Stimulated activated CD4-positive, alpha-beta T cell treated with anti-CD3 and anti-CD28 coated beads, Interleukin-4, amount 100 ng/mL, for 1 hour (primary cell): ENCODE results near the gene EGF.

Experiments
- DNase-seq: peaks from one replicate; pipeline ENCODE4 v3.0.0-alpha.2; 2020

The EGF gene

GRCh38 chr4:109966891-109967481, 54.3 kb downstream of the EGF start:
- no peak for DNase-seq

GRCh38 chr4:109967798-109968520, 55.3 kb downstream of the EGF start:
- DNase-seq: no peak

- DNase-seq: no peak
These were observed 56.4 kb downstream of the EGF start for GRCh38 chr4:109969087-109969486.

- no peak for DNase-seq
These were observed 57.2 kb downstream of the EGF start for GRCh38 chr4:109969919-109970318.

GRCh38 chr4:109972786-109973528, 60.3 kb downstream of the EGF start:
- DNase-seq: no peak

GRCh38 chr4:109973529-109973905, 60.8 kb downstream of the EGF start:
- no peak for DNase-seq

DNA sequence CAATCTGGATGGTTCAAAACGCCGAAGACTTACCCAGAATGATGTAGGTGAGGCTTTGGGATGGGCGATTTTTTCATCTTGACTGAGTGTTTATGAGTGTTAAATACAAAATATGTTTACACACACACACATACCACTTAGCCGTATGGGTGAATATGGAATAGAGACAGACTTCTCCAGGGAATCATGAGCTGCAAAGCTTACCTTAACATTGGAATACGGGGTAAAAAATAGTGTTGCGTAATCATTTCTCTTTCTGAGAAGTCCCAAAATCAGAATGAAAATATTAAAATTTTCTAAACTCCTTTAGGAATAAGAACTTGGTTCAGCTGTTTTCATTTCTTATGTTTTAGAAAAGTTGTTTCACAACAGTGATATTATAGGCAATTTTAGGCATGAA, 63.5 kb downstream of the EGF start:
- DNase-seq: no peak

DNA sequence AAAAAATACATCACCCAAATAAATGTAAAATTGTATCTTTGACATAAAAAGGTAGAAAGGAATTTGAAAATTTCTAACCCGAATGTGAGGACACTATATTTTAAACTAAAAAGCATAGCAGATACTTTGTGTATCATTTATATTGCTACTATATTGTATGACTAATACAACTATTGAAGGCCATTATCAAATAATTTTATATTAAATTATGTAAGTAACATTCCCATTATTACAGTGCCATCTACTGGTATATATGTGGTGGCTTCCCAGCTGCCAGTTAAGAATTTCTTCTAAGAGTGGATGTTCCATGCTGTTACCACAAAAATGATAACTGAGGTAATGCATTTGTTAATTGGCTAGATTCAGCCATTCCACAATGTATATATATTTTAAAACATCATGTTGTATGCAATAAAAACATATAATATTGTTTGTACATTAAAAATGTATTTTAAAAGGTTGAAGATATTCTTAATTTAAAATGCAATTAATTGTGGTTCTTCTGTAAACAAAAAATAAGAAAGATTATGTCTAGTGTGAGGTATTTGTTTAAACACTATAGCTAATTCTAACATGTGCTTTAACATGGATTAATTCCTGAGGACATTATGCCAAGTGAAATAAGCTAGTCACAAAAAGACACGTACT, 65.3 kb downstream of the EGF start:
- DNase-seq: no peak

- DNase-seq: no peak
These were observed 66.2 kb downstream of the EGF start for GRCh38 chr4:109978704-109979454.

DNA sequence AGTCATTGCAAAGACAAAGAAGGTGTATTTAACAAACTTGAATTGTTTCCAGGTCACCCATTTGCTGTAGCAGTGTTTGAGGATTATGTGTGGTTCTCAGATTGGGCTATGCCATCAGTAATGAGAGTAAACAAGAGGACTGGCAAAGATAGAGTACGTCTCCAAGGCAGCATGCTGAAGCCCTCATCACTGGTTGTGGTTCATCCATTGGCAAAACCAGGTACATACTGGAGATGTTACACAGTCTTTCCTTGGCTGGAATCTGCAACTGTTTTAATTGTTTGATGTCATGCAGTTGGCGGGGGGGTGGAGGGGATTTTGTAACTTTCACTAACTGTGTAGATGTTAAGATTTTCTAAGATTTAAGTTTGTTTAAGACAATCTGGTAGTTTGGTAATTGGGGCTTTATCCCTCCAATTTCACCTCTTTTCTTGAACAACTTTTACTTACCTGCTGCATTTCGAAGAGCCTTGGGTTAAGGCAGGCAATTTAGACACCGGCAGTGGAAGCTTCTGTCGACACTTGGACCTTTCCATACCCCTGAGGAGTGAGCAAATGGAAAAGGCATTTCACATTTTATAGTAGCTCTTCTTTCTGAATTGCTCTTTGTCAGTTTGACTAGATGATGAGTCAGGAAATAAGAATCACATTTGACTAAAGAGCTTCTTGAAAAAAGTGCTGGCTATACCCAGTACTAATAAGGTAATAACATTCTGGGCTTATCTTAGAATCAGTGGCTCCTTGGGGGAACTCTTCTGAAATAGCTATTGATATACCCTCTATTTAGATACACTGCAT, 67.4 kb downstream of the EGF start:
- DNase-seq: no peak

- DNase-seq: no peak
These were observed 69.3 kb downstream of the EGF start for GRCh38 chr4:109981936-109982335.

DNA sequence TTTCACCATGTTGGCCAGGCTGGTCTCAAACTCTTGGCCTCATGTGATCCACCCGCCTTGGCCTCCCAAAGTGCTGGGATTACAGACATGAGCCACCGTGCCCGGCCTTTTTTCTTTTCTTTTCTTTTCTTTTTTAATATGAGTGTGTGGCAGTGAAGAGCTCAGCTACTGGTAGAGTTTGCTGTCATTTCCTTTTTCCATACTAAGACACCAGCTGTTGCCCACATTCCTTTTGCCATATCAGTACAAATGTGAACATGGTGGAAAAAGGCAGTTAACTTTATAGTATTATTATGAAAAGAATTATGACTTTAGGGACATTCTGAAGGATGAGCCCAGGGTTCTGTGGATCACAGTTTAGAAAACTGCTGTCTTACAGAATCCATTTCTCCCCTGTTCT, 69.8 kb downstream of the EGF start:
- DNase-seq: no peak

GRCh38 chr4:109985993-109986974, 73.6 kb downstream of the EGF start:
- DNase-seq: no peak

DNA sequence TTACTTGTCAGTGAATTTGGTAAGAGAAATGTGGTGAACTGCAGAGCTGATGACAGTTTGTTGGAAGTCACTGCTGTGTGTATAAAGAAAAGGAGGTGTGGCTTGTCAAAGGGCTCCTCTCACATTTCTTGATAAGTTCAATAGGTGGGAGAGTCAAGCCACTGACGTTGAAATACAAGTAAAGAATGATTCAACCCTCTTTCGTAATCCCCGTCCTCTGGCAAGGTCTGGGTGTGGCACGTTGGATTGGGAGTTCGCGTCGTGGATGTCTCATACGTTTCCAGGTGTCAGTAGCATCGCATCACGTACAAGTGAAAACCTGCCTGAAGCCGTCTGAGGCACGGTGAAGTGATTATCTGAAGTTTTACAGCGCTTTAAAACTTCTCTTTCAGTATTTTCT, 76.4 kb downstream of the EGF start:
- DNase-seq: no peak

DNA sequence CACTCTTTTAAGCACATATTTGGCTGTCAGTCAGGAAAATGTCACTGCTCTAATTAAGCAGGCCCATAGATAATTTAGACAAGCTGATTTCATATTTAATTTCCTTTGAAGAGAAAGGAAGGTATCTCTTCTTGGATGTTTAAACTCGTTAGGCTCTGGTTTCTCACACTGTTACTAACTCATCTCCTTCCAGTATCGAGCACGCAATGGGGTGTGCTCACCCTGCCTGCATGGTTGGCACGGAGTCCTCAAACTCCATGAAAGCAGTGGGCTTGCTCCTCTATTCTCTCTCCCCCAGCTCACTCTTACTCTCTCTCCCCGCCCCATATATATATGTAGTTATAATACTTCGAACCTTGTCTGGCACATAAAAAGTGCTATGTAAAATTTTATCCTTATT, 76.9 kb downstream of the EGF start:
- no peak for DNase-seq

DNA sequence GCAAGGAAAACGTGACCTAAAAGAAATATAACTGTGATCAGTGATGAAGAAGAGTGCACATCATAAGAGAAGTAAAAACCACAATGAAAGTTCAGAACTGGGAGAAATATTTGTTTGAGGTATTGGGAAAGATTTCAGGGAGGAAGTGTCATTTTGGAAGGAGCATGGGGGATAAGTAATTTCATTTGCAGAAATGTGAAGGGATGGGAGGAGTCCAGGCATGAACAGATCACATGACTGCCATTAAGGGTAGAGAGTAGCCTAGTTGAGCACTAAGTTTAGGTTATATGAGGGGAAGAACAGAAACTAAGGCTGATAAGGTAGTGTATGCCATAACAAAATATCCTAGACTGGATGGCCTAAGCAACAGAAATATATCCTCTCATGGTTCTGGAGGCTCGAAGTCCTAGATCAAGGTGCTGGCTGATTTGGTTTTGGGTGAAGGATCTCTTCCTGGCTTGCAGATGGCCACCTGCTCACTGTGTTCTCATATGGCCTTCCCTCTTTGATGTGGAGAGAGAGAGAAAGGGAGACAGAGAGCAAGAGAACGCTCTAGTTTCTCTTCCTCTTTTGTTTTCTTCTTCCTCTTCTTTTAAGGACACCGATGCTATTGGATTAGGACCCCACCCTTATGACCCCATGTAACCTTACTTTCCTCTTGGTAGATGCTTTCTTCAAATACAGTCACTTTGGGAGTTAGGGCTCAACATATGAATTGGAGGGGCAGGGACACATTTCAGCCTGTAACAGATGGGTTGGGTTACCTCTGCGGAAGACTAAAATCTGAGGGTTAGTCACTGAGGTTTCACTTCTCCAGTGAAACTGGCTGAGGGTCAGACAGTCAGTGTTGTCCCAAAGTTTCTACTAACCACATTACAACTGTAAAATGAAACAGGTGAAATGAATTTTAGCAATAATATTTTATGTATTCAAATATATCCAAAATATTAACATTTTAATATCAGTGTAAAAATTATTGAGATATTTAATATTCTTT, 77.9 kb downstream of the EGF start:
- DNase-seq: no peak

- no peak for DNase-seq
These were observed 80.4 kb downstream of the EGF start for GRCh38 chr4:109993116-109993515.

- no peak for DNase-seq
These were observed 81.7 kb downstream of the EGF start for GRCh38 chr4:109994415-109994827.

DNA sequence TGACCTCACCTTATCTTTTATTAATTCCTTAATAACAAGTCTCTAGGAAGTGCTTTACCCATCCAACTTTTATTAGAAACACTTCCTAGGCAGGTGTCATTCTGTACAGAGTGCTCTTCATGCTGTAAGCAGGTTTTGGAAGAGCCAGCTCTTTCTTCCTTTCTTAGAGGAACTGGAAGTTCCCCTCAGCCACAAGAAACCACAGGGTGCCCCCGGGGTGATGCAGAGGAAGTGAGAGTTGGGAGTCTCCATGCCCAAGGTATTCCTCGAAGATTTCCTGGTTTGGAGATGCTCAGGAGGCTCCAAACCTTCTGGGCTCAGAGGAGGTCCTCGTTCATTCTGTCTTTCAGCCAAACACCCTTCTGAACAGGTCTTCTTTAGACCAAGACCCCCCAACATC, 83.8 kb downstream of the EGF start:
- no peak for DNase-seq
